EH (cell line): ENCODE measurements around the gene TENM3.
A peak's percentile ranks its signal among the peaks of the same experiment; 100 is the strongest.

ENCODE experiments used
- DNase-seq: peaks from one replicate; pipeline ENCODE4 v3.0.0-alpha.2; 2015; ENCODE audit warnings: low read depth

The TENM3 gene

DNA sequence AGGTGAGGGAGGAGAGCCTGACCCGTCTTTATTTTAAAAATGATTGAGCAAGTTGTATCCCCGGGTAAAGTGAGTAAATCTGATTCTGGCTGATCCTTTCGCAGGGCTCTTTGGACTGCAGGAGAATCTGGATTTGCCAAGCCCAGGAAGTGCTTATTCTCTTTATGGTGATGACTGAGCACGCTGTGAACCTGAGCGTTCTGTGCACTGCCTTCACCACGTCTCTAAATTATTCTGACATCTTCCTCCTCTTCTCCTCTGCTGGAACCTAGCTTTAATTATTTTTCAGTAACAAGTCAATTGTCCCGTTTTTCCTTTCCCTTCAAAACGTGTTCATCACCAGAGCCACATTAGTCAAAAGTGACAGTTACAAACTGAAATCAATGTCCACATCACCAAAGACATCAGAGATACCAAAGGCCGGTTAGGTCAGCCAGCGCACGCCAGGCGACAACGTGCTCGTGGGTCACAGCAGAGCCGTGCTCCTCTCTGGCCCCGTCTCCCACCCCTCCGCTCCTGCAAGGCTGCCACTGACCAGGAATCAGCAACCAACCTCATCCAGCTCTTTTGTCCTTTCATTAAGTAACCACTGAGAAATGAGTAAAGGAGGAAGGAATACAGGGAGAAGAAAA is 599.7 kb downstream of the TENM3 start:
- no peak for DNase-seq

DNA sequence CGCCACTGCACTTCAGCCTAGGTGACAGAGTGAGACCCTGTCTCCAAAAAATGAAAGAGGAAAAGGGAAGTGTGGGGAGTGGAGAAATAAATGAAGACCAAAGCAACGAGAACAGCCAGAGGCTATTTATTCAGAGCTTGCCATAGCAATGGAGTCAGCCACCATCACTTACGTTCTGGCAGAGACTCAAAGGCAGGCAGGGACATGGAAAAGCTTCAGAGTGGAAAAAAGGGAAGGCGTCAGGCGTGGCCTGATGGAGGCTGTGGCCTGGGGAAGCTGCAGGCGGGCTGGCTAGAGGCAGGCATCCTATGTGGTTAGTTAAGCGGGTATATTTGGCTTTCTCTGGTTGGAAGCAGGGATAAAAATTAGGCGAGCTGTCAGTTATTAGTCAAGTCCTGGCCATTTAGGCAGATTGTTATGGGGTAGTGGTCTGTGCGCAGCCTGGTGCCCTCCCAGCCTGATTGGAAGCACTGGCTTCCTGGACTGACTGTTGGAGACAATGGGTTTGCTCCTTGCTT is 600.7 kb downstream of the TENM3 start:
- DNase-seq = peak; percentile 30

DNA sequence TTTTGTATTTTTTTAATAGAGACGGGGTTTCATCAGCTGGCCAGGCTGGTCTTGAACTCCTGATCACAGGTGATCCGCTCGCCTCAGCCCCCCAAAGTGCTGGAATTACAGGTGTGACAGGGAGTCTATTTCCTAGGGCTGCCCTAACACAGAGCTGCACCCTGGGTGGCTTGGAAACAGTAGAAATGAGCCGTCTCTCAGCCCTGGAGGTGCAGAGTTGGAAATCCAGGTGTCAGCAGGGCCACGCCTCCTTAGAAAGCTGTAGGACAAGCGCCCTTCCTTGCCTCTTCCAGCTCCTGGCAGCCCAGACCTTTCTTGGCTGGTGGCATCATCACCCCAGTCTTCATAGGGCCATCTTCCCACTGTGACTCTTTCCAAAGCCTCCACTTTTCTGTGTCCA is 602.4 kb downstream of the TENM3 start:
- no peak for DNase-seq

DNA sequence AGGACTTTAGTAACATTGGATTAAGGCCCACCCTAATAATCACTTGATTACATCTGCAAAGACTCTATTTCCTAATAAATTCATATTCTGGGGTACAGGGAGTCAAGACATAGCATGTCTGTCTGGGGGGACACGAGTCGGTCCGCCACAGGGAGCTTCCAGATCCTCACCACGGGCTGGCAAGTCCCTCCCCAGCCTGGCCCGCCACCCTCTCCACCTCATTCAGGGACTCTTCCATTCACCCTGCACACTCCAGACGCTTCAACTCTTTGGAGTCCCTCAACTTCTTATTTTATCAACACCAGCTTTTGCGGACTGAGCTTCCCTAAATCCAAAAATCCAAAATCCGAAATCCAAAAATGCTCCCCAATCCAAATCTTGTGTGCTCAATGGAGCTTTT is 602.8 kb downstream of the TENM3 start:
- DNase-seq = no peak

DNA sequence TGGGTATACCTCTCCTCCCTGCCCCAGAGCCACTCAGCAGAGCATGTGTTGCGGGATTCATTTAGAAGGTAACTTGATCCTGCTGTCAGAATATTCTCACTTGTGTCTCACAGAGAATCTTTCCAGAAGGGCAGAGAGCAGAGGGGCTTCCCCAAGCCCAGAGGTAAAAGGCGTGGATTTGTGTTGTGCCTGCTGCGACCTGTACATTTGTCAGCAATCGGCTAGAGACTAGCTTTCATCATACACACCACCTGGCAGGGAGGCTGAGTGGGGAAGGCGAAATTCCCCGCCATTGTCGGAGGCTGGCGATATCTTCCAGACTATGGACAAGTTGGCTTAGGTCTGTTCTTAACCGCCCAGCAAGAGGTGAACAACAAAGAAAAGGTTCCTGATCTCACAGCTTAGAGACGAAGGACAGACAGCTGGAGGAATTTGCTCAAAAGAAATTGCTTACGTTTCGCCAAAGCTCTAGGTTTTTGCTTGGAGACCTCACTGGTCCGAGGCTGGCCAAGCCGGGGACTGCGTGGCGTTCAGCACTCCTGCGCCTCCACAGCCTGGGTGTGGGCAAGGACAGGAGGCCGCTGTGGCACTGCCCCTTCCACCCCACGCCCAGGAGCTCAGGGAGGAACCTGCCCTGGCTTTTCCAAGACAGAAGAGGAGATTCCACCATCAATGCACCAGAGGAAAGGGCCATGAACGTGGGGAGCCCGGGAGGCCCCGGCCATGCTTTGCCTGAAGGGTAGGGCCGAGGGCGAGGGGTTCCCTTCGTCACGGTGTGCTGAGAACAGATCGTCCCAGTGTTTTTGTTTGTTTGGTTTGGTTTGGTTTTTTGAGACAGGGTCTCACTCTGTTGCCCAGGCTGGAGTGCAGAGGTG is 604.6 kb downstream of the TENM3 start:
- no peak for DNase-seq

DNA sequence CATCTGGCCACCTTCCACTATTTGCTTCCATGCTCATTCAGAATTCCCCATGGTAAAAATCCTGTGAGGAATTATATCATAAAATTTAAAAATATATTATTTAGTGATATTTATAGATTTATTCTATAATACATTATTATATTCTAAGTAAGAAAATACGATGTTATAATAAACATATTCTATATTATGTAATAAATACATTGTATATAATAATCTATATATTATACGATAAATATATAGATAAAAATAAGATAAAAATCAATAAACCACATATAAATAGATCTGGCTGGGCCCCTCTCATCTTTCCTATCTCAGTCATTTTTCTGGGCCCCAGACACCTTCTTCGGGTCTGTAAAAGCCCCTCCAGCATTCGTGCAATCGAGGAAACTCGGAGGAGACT is 605.5 kb downstream of the TENM3 start:
- DNase-seq = no peak
